GM12865 (cell line): ENCODE results near the gene ADIPOQ.
"Not testable (repeated sequence)": the region's sequence is repeated elsewhere in the genome, so short reads cannot be mapped to it uniquely, and the experiment has no call there.

Experiments used
- DNase-seq: peaks from one replicate; pipeline ENCODE4 v3.0.0; 2010; ENCODE audit warnings: low read depth
- H3K4me3 ChIP-seq: 2 replicates; pipeline ENCODE4 v1.5.1; 2011; ENCODE audit warnings: mild to moderate bottlenecking, low read depth, low read length, control low read depth
- TF ChIP-seq, protein P1 (sequence below): IDR thresholded peaks from 2 replicates; pipeline ENCODE4 v1.5.1; 2011; ENCODE audit warnings: low read length, control low read depth, low read depth, inconsistent platforms; ENCODE audit not compliant: insufficient read depth; ENCODE audit errors: missing control alignments

Gene ADIPOQ

DNA sequence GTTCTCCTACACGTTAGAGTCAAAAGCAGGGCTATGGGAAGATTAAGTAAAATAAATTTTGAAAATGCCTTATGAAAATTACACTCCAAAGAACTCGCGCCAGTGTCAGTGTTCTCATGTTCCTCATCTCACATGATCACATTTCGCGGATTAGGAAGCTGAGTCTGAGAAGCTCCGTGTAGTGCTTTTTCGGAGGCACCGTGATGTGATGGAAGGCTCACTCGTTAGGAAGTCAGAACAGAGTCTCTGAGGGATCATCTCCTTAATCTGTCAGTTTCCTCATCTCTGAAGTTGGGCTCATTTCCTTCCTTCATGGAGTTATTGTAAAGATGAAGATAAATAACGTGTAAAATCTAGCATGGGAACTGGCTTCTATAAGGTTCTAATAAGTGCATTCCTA, 3.2 kb downstream of the ADIPOQ start:
- TF ChIP-seq, protein P1, sequence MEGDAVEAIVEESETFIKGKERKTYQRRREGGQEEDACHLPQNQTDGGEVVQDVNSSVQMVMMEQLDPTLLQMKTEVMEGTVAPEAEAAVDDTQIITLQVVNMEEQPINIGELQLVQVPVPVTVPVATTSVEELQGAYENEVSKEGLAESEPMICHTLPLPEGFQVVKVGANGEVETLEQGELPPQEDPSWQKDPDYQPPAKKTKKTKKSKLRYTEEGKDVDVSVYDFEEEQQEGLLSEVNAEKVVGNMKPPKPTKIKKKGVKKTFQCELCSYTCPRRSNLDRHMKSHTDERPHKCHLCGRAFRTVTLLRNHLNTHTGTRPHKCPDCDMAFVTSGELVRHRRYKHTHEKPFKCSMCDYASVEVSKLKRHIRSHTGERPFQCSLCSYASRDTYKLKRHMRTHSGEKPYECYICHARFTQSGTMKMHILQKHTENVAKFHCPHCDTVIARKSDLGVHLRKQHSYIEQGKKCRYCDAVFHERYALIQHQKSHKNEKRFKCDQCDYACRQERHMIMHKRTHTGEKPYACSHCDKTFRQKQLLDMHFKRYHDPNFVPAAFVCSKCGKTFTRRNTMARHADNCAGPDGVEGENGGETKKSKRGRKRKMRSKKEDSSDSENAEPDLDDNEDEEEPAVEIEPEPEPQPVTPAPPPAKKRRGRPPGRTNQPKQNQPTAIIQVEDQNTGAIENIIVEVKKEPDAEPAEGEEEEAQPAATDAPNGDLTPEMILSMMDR: no peak
- no peak for DNase-seq

DNA sequence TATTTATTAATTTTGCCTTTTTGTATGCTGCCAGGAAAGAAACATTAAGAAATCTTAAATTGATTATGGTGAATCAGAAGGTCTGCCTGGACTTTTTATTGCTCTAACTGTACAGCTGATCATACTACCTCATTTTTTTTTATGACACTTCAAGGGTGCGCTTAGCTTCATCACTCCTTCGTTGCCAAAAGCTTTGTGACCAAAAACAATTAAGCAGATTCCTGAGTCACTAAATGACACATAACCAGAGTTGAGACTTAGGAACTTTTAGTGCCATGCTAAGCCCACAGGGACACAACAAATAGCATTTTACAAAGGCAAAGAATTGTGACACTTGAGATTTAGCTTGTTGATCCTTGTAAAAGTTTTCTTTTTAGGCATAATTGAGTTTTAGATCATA, 4.9 kb downstream of the ADIPOQ start:
- DNase-seq: no peak
- H3K4me3 ChIP-seq: no peak overlapping the region
- TF ChIP-seq, protein P1: no peak

More for the DNA sequence above, 3.2 kb downstream of the ADIPOQ start:
- H3K4me3 ChIP-seq: no peak overlapping the region

DNA sequence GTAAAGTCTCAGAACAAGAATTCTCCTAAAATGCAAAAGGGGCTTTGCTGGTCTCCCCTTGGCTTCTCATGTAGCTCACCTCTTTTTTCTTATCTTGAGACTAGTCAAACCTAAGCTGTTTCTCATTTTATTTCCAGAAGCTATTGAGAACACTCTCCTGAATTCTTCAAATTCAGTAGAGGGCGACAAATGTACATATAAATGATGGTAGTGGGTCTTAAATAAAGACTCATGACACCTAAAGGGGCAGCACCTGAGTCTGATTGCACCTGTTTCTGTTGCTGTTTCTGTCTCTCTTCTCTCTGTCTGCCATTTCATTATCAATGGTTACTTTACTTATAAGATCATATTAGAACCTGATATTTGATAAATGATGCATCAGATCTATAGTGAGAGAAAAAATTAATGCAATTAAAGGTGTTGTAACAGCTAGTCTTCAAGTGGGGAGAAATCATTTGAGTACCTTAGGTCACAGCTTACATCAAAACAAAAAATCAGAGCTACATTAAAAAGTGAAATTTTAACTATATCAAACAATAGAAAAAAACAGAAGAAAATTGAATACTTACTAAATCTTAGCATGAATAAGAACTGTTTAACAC, 7.0 kb downstream of the ADIPOQ start:
- TF ChIP-seq, protein P1: peak; percentile 32
- H3K4me3 ChIP-seq: no peak overlapping the region
- peak; percentile 71 for DNase-seq

DNA sequence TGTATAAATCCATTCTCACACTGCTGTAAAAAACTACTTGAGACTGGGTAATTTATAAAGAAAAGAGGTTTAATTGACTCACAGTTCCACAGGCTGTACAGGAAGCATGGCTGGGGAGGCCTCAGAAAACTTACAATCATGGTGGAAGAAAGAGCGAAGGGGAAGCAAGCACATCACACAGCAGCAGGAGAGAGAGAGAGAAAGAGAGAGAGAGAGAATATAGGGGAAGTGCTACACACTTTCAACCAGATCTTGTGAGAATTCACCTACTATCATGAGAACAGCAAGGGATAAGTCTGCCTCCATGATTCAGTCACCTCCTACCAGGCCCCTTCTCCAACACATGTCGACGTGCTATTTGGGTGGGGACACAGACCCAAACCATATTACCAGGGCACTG, 9.3 kb downstream of the ADIPOQ start:
- not testable (repeated sequence) for H3K4me3 ChIP-seq, DNase-seq

DNA sequence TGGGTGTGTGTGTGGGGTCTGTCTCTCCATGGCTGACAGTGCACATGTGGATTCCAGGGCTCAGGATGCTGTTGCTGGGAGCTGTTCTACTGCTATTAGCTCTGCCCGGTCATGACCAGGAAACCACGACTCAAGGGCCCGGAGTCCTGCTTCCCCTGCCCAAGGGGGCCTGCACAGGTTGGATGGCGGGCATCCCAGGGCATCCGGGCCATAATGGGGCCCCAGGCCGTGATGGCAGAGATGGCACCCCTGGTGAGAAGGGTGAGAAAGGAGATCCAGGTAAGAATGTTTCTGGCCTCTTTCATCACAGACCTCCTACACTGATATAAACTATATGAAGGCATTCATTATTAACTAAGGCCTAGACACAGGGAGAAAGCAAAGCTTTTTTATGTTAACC, 10.5 kb downstream of the ADIPOQ start:
- TF ChIP-seq, protein P1: no peak
- H3K4me3 ChIP-seq: no peak overlapping the region
- no peak for DNase-seq

DNA sequence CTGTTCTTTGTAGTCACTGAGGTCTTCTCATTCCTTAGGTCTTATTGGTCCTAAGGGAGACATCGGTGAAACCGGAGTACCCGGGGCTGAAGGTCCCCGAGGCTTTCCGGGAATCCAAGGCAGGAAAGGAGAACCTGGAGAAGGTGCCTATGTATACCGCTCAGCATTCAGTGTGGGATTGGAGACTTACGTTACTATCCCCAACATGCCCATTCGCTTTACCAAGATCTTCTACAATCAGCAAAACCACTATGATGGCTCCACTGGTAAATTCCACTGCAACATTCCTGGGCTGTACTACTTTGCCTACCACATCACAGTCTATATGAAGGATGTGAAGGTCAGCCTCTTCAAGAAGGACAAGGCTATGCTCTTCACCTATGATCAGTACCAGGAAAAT, 11.6 kb downstream of the ADIPOQ start:
- no peak for DNase-seq

DNA sequence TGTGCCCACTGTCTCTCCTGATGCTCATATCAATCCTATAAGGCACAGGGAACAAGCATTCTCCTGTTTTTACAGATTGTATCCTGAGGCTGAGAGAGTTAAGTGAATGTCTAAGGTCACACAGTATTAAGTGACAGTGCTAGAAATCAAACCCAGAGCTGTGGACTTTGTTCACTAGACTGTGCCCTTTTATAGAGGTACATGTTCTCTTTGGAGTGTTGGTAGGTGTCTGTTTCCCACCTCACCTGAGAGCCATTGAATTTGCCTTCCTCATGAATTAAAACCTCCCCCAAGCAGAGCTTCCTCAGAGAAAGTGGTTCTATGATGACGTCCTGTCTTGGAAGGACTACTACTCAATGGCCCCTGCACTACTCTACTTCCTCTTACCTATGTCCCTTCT, 12.4 kb downstream of the ADIPOQ start:
- no peak for DNase-seq
- no peak overlapping the region for H3K4me3 ChIP-seq
- TF ChIP-seq, protein P1: no peak

More for the DNA sequence above, 11.6 kb downstream of the ADIPOQ start:
- TF ChIP-seq, protein P1: no peak
- H3K4me3 ChIP-seq: no peak overlapping the region
